HG03060 (cell line): ENCODE data around the gene GBGT1.

Experiments used
- ATAC-seq: cut with Tn5 transposase; IDR thresholded peaks from one replicate; pipeline ENCODE4 v1.9.1; 2021; ENCODE audit warnings: low read depth, moderate number of reproducible peaks; ENCODE audit not compliant: unreplicated experiment

GBGT1 gene

GRCh38 chr9:133104718-133105460 lies 58.8 kb downstream of the GBGT1 start:
- ATAC-seq = no peak

- ATAC-seq = no peak
These were observed 59.7 kb downstream of the GBGT1 start for GRCh38 chr9:133103987-133104505.

DNA sequence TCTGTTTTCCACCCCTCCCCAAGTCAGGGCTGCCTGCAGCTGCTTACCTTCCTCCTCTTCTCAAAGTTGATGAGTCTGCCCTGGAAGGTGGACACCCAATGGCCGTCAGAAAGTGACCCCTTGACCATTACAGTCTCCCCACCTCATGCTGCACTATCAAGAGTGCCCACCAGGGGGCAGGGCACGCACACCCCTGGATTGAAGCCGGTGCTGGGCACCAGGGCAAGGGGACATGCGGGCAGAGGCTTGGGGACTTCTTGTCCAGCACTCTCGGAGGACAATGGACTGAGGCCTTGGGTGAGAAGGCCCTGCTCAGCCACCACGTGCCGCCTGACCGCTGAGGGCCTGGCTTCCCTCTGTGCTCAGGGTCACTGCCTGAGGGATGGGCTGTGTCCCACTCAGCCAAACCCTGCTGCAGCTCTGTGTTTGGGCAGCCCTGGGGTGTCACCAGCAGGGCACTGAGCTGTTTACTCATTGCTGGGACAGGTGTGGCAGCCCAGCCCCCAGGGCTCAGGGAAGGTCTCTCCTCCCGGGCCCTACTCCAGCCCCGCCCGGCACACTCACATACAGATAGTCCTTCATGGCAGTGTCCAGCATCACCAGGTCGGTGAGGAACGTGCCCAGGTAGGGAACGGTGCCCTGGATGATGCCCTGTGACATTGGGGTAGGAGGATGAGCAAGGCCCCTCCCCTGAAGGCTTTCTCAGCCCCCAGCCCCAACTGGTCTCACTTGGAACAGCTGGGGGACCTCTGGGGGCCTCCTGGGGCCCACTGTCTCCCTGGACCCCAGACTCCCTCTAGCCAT lies 60.3 kb downstream of the GBGT1 start:
- ATAC-seq = no peak
